BE2C (cell line): ENCODE measurements around the gene NAP1L5.

Experiments used
- DNase-seq: peaks from one replicate; pipeline ENCODE4 v3.0.0-alpha.2; 2020
- H3K27me3 ChIP-seq: fragments of 250-450 bp; sonication (Bioruptor Pico); 2 replicates; pipeline ENCODE4 v1.5.1; 2020; ENCODE audit warnings: mild to moderate bottlenecking
- H3K36me3 ChIP-seq: fragments of 250-450 bp; sonication (Bioruptor Pico); 2 replicates; pipeline ENCODE4 v1.5.1; 2020; ENCODE audit warnings: mild to moderate bottlenecking
- H3K4me1 ChIP-seq: fragments of 250-450 bp; sonication (Bioruptor Pico); 2 replicates; pipeline ENCODE4 v1.5.1; 2020
- H3K4me3 ChIP-seq: 2 replicates; pipeline ENCODE4 v1.5.1; 2011; ENCODE audit warnings: low read depth, low read length
- H3K9me3 ChIP-seq: fragments of 250-450 bp; sonication (Bioruptor Pico); 2 replicates; pipeline ENCODE4 v1.5.1; 2020
- TF ChIP-seq, protein P1 (sequence below): IDR thresholded peaks from 2 replicates; pipeline ENCODE4 v1.5.1; 2012; ENCODE audit warnings: mild to moderate bottlenecking, low read depth, low read length

The NAP1L5 gene

DNA sequence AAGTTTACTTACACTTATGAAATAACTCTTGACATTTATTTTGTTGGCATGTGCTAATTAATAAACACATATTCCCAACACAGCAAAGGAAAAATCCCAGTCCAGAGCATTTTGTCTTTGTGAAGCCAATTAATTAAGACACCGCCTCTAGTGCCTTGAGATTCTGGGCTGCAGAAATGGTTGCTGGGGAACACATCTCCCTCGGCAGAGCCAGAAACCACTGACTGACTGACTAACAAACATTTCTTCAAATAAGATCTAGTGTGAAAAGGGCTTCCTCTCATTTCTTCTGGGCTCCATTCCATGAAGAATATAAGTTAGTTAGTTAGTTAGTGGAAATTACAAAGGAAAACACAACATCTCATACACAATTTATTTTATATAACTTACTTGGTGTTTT lies 28.4 kb upstream of the NAP1L5 start:
- H3K4me3 ChIP-seq, result no peak overlapping the region
- TF ChIP-seq, protein P1, sequence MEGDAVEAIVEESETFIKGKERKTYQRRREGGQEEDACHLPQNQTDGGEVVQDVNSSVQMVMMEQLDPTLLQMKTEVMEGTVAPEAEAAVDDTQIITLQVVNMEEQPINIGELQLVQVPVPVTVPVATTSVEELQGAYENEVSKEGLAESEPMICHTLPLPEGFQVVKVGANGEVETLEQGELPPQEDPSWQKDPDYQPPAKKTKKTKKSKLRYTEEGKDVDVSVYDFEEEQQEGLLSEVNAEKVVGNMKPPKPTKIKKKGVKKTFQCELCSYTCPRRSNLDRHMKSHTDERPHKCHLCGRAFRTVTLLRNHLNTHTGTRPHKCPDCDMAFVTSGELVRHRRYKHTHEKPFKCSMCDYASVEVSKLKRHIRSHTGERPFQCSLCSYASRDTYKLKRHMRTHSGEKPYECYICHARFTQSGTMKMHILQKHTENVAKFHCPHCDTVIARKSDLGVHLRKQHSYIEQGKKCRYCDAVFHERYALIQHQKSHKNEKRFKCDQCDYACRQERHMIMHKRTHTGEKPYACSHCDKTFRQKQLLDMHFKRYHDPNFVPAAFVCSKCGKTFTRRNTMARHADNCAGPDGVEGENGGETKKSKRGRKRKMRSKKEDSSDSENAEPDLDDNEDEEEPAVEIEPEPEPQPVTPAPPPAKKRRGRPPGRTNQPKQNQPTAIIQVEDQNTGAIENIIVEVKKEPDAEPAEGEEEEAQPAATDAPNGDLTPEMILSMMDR, result no peak
- no peak for DNase-seq
- H3K36me3 ChIP-seq, result peaks cover 42% of the 10 kb centered on the region
- no peaks in the 10 kb centered on the region for H3K9me3 ChIP-seq
- H3K4me1 ChIP-seq, result no peaks in the 10 kb centered on the region
- H3K27me3 ChIP-seq, result no peaks in the 10 kb centered on the region

DNA sequence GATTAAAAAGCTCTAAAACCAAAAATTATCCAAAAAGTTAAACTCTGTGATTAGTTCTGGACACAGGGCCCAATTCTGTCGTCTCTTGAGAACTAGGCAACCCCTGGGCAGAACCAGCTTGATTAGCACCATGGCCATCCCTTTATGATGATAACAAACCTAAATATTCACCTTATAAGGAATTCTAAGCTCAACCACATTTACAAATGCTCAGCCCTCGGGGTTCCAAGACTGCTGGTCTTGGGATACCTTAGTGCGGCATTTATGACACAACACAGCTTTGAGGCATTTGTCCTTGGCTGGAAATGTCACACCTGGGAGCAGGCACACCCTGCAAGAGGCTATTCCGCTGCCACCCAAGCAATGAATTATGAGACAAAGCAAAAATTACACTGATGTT lies 27.5 kb upstream of the NAP1L5 start:
- TF ChIP-seq, protein P1, result no peak
- no peak for DNase-seq
- Histone ChIP-seq H3K9me3 (no peaks in the 10 kb centered on the region), H3K4me3 (no peak overlapping the region), H3K36me3 (peaks cover 37% of the 10 kb centered on the region), H3K4me1 (no peaks in the 10 kb centered on the region), H3K27me3 (no peaks in the 10 kb centered on the region)

DNA sequence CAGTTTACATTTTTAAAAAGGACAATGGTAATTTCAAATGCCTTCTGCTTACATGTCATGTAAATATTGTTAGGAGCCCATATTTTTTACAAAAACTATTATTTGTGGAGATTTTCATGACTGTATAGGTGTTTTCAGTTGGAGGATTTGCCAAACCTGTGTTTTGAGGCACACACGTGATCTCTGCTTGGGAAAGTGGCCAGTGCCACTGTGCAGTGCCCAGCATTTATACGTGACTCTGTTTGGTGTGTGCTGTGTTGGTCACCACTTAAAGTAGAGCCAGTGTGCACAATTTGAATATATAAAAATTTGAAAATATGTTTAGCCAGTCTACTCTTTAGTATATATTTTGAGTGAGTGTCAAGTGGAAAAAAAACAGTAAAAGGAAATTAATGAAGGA lies 26.8 kb upstream of the NAP1L5 start:
- no peak for DNase-seq
- Histone ChIP-seq H3K36me3 (peaks cover 31% of the 10 kb centered on the region), H3K9me3 (no peaks in the 10 kb centered on the region), H3K4me1 (no peaks in the 10 kb centered on the region), H3K4me3 (no peak overlapping the region), H3K27me3 (no peaks in the 10 kb centered on the region)
- TF ChIP-seq, protein P1, result no peak

DNA sequence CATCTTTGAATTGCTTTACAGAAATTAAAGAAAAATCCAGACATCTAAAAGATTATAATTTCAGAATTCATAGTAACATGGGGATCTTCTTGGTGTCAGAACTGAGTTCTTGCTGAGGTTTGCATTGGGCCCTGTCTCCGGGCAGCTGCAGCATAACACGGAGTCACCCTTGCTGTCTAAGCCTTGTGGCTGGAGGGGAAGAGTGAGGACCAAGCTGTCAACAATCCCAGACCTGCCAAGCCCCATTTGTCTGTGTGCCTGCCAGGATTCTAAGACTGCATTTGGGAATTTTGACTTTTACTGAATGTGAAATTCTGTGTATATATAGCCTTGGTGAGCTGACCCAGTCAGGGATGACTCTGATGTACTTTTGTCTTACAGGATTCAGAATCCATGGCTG lies 25.2 kb upstream of the NAP1L5 start:
- Histone ChIP-seq H3K36me3 (peaks cover 19% of the 10 kb centered on the region), H3K9me3 (no peaks in the 10 kb centered on the region), H3K27me3 (no peaks in the 10 kb centered on the region), H3K4me3 (no peak overlapping the region), H3K4me1 (no peaks in the 10 kb centered on the region)
- DNase-seq, result no peak
- TF ChIP-seq, protein P1, result no peak

DNA sequence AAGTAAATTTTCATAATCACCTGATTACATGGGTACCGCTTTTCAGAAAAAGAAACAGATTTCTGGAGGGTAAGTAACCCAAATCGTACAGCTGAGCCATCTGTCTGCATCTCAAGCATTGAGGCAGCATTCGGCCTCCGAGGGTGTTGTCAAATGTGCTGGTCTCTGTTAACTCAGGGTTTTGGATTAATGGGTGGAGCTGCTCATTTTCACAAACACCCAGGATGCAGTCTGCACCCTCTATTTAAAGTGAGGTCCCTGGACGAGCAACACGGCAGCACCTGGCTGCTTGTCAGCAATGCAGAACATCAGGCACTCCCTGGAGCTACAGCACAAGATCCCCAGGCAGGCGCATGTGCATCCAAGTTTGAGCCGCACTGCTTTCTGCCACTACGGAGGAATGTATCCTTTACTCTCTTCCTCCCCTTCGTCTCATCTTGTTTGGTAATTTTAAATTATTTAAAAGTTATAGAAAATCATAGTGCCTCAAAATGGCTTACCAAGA lies 24.7 kb upstream of the NAP1L5 start:
- no peaks in the 10 kb centered on the region for H3K4me1 ChIP-seq
- TF ChIP-seq, protein P1, result no peak
- H3K9me3 ChIP-seq, result no peaks in the 10 kb centered on the region
- H3K4me3 ChIP-seq, result no peak overlapping the region
- H3K36me3 ChIP-seq, result peaks cover 14% of the 10 kb centered on the region
- no peak for DNase-seq
- no peaks in the 10 kb centered on the region for H3K27me3 ChIP-seq

DNA sequence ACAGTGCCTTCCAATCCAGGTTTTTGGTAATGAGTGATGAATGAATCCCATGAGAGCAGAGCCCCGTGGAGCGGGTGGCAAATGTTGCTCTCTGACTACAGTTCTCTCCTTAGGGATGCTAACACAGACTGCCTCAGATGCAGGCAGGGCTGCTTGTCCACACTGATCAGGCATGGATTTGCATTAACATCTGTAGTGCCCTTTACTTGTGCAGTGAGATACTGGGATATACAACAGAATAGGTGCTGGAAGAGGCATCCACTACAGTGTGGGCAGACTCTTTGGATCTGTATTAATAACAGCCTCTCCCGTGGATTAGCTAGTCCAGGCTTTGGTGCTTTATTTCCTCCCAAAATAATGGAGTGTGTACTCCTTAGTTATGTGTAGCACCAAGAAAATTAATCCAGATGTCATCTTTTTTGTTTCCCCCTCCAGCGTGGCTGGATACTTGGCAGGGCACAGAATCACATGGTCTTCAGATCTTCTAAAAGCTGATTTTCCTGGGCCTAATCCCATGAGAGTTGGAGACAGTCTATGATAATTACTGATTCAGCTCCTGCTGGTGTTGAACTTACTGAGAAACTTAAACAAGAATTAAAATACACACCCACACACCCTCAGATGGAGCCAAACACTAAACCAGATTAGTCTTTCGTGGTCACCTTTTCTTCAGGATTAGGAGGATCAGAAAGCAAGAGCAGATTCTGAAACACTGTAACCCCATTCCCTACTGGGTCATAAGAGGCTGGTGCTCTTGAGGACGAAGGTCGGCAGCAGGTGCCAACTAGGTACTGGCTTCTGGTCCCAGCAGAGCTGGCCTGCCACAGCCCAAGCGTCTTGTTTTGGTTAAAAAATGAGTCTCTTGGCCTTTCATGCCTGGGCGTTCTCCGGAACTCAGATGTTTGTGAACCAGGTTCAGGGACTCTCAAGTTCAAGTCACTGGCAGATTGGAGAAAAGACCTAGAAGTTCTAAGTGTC lies 23.1 kb upstream of the NAP1L5 start:
- no peak for DNase-seq
- Histone ChIP-seq H3K27me3 (no peaks in the 10 kb centered on the region), H3K4me3 (no peak overlapping the region), H3K36me3 (peaks cover 6% of the 10 kb centered on the region; the same call in 1 of the 2 replicates), H3K4me1 (no peaks in the 10 kb centered on the region), H3K9me3 (no peaks in the 10 kb centered on the region)
- TF ChIP-seq, protein P1, result no peak
